ENCODE measurements around the gene RABGGTA. TPM values are rescaled to one million over a fixed set of nuclear protein-coding genes. Genes with fewer than 3 reads are reported as not detected.

RABGGTA gene
- total RNA-seq, 1 experiment from 2014 or later = 22.8 TPM

DNA sequence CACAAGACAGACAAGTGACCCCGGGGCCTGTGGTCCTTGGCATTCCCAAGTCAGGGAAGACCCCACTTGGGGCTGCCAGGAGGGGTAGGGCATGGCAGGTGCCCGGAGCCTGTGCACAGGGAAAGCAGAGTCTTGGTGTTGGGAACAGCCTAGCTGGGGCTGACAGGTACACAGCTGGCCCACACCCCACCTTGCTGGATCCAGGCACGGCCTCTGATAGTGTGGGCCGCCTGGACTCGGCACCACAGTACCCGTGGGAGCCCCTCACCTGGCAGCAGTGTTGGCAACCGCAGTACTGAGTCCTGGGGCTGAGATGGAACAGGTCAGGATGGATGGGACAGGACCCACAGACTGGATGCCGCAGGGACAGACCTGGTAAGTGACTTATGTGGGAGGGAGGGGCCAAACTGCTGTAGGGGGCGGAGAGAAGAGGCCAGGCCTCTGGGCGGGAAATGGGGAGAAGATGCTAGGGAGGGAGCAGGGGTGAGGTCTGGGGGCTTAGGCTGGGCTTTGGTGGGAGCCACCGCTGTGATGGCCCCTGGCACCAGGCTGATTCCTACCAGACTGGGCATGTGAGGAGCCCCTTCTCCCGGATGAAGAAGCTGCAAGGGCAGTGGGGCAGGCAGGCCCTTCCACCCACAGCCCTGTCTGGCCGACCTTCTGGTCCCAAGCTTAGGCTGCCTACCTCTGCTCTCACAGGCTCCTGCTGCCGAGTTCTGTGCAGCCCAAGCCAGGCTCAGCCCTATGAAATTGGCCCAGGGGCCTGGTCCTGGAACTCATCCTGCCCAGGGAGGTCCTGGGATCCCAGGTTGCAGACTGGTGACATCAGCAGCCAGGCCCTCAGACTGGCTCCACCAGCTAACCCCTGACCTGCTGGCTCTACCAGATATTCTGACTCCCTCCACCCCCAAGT is 8.3 kb downstream of the RABGGTA start, which contains the start of gene TGM1:
Gene TGM1 (minus strand): TSS at position 357 of the 913 bp plus-strand sequence. CDS start 825 bp downstream, outside the sequence.
- Histone ChIP-seq H3K4me3 (ENCODE audit: insufficient read depth, low read depth, low read length) (no peak within 1 kb of the TSS), H3K27me3 (ENCODE audit: control insufficient read depth, insufficient read depth, low read length) (no peaks in the 10 kb centered on the region), H3K36me3 (replicated peaks; ENCODE audit: control insufficient read depth, insufficient read depth, low read length) (peaks cover 2% of the 10 kb centered on the region; the same call in 1 of the 2 replicates)
- peak; percentile 84 for DNase-seq

DNA sequence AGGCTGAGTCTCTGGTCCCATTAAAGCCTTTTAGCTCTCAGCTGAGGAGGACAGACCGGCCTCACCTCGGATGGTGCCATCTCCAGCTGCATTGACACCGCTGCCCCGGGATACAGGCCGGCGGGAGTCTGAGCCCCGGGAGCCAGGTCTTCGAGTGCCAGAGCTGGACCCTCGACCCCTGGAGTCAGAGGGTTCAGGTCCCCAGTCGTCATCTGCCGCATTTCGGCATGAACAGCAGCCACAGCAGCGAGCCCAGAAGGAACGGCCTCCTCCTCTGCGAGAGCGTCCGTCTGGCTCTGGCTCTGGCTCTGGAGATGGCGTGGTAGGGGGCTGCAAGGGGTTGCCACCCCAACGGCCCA is 9.4 kb downstream of the RABGGTA start:
- no peak for DNase-seq
- Histone ChIP-seq H3K4me3 (ENCODE audit: insufficient read depth, low read depth, low read length) (no peak overlapping the region), H3K27me3 (ENCODE audit: control insufficient read depth, insufficient read depth, low read length) (no peaks in the 10 kb centered on the region), H3K36me3 (replicated peaks; ENCODE audit: control insufficient read depth, insufficient read depth, low read length) (no peaks in the 10 kb centered on the region)

DNA sequence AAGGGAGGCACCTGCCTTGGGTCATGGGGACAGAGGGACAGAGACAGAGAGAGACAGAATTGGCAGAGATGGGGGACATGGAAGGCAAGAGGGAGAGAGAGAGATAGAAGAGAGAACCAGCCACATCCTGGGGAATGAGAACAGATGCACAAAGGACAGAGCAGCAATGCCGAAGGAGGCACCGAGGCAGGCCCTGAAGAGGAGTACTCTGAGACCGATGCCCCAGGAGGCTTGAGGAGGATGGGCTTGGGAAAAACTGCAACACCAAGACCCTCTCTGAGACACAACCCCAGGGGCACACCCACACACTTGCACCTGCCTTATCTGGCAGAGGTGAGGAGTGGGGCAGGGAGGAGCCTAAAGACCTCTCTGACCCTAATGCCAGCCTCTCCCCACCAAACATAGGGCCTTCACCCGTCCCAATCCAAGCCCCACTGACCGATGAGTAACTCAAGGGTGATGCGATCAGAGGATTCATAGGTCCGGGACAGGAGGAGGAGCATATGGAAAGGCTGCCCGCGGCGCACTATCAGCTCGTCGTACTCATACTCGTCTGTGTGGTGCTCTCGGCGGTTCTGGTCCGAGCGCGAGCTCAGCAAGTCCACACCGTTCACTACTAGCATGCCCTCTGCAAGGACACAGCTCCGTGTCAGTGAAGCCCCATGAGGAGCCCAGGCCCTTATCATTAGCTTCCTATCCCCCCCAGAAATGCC is 10.0 kb downstream of the RABGGTA start:
- Histone ChIP-seq H3K36me3 (replicated peaks; ENCODE audit: control insufficient read depth, insufficient read depth, low read length) (no peaks in the 10 kb centered on the region), H3K27me3 (ENCODE audit: control insufficient read depth, insufficient read depth, low read length) (no peaks in the 10 kb centered on the region), H3K4me3 (ENCODE audit: insufficient read depth, low read depth, low read length) (no peak overlapping the region)
- DNase-seq = no peak

DNA sequence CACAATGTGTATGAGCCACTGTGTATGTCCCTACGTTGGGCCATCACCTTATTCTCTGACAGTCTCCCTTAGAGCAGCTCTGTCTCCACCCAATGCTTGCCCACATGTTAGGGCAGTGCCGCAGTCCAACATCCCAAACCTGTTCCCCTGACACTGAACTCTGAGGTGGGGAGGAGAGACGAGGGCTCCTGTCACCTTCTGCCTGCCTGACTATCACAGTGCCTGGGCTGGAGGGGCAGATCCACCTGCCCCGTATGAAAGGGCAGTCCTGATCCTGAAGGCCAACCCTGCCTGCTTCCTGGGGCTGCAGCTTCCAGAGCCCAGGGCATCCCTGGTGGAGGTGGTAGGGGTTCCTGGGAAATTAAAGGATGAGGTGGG is 10.6 kb downstream of the RABGGTA start:
- no peaks in the 10 kb centered on the region for H3K27me3 ChIP-seq (ENCODE audit: control insufficient read depth, insufficient read depth, low read length)
- no peaks in the 10 kb centered on the region for H3K36me3 ChIP-seq (replicated peaks; ENCODE audit: control insufficient read depth, insufficient read depth, low read length)
- H3K4me3 ChIP-seq (ENCODE audit: insufficient read depth, low read depth, low read length) = no peak overlapping the region
- DNase-seq = no peak

DNA sequence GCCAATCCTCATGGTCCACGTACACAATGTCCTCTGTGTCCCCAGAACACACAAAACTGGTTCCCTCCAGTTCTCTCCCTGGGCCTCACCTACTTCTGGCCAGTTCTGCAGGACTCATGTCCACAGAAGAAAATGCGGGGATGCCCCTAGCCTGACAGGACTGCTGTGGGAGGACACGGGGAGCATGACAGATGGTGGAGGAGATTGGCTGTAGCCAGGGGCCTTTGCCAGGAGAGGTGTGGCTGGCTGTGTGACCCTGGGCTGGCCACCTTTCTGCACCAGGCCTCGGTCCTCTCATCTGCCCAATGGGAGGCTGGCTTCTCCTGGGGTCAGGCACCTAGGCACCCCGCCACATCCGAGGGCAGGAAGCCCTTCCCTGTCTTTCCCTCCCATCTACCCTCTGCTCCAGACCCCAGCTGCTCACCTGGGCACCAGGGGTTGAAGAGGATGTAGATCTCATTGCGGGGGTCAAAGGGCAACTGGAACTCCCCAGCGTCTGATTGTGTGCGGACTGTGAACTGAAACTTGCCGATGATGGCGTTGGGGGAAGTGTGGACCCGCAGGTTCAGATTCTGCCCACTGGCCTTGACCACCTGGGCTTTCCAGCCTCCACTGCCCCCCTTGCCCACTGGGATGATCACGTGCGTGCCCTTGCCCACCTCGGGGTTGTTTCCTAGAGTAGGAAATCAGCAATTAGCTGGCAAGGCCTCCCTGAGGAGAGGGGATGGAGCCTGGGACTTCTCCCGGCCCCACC is 11.2 kb downstream of the RABGGTA start:
- Histone ChIP-seq H3K36me3 (replicated peaks; ENCODE audit: control insufficient read depth, insufficient read depth, low read length) (no peaks in the 10 kb centered on the region), H3K4me3 (ENCODE audit: insufficient read depth, low read depth, low read length) (no peak overlapping the region), H3K27me3 (ENCODE audit: control insufficient read depth, insufficient read depth, low read length) (no peaks in the 10 kb centered on the region)
- no peak for DNase-seq

DNA sequence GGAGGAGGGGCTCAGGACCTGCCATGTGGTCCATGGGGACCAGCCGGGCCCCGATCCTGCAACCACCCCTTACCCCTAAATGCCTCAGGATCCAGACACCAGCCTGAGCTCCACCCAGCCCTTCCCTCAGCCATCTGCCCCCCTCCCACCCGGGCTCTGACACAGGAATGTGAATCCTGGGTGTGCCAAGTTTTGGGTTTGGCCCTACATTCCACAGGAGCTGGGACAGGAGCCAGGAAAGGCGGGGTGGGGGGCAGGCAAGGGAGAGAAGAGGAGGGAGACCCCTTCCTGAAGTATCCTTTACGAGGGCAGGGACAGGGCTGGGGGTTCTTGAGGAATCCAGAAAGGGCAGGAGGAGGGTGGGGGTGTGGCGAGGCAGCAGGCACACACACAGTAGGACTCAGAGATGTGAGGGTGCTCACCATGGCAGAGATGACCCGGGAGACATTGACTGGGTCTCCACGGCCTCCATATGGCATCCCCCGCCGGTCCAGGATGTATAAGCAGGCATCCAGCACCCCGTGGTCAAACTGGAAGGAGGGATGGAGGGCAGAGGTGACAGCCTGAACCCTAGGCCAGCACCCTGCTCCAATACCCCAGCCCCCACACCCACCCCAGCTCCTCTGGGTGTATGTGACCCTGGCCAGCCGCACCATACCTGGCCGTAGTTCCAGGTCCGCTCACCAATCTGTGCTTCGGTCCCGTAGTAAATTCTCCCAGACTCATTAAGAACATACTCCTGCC is 11.9 kb downstream of the RABGGTA start:
- H3K4me3 ChIP-seq (ENCODE audit: insufficient read depth, low read depth, low read length) = no peak overlapping the region
- no peak for DNase-seq
- H3K27me3 ChIP-seq (ENCODE audit: control insufficient read depth, insufficient read depth, low read length) = no peaks in the 10 kb centered on the region
- no peaks in the 10 kb centered on the region for H3K36me3 ChIP-seq (replicated peaks; ENCODE audit: control insufficient read depth, insufficient read depth, low read length)

DNA sequence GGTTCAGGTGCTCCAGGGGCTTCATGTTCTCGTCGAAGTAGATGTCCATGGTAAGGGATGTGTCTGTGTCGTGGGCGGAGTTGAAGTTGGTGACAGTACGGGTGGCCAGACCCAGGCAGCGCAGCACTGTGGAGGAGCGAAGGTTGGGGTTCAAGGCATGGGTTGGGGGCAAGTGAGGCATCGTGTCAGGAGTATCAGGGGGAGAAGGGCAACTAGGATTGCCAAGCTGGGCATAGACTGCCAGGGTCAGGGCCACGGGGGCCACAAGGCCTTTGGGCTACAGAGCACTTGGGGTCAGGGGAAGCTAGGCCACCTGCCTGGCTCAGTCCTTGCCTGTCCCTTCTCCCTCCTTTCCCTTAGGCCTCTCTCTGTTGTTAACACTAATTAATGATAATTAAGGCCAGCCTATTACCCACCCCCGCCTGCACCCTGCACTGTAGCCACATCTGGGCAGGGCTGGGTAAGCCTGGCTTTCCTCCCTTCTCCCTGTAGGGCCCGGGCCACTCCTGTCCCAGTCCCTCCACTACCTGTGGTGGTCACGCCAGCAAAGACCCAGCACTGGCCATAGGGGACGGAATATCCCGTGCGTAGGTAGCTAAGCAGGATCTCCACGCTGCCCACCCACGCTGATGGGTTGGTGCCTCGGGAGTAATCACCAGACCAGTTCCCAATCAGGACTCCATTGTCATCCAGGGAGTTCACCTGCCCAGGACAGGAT is 12.7 kb downstream of the RABGGTA start:
- Histone ChIP-seq H3K36me3 (replicated peaks; ENCODE audit: control insufficient read depth, insufficient read depth, low read length) (no peaks in the 10 kb centered on the region), H3K27me3 (ENCODE audit: control insufficient read depth, insufficient read depth, low read length) (no peaks in the 10 kb centered on the region), H3K4me3 (ENCODE audit: insufficient read depth, low read depth, low read length) (no peak overlapping the region)
- DNase-seq = no peak

DNA sequence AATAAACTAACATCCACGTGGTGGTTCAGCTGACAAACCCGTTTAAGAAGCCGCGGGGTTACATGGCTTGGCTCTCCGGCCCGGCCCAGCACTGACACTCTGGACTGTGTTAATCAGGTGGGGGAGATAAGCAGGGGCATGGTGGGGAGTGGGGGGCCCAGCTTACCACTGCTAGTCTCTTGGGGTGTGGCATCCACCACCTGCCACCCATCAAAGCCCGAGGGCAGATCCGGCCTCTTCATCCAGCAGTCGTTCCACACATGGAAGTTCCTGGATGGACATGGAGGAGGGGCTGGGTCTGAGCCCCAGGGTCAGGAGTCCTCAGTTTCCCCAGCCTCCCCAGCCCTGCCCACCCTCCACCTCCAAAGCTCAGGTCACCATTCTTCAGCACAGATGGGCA is 13.3 kb downstream of the RABGGTA start:
- H3K27me3 ChIP-seq (ENCODE audit: control insufficient read depth, insufficient read depth, low read length) = no peaks in the 10 kb centered on the region
- no peak overlapping the region for H3K4me3 ChIP-seq (ENCODE audit: insufficient read depth, low read depth, low read length)
- DNase-seq = no peak
- no peaks in the 10 kb centered on the region for H3K36me3 ChIP-seq (replicated peaks; ENCODE audit: control insufficient read depth, insufficient read depth, low read length)

DNA sequence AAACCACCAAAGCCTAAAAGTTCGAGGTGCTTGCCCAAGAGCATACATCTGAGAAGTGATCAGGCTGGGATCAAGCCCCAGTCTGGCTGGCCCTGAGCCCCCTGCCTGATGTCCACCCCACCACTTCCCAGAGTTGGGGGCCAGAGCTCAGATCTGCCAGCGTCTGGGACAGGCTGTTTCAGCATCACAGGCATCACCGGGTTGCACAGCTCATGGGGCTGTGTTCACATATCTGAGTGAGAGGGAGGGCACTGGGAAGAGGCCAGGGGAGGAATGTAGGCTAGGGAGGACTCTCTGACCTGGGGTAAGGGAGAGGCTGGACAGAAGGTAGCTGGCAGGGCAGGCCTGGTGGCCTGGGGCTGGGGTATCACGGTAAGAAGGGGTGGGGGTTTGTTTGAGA is 14.4 kb downstream of the RABGGTA start:
- Histone ChIP-seq H3K36me3 (replicated peaks; ENCODE audit: control insufficient read depth, insufficient read depth, low read length) (no peaks in the 10 kb centered on the region), H3K27me3 (ENCODE audit: control insufficient read depth, insufficient read depth, low read length) (no peaks in the 10 kb centered on the region), H3K4me3 (ENCODE audit: insufficient read depth, low read depth, low read length) (no peak overlapping the region)
- no peak for DNase-seq

DNA sequence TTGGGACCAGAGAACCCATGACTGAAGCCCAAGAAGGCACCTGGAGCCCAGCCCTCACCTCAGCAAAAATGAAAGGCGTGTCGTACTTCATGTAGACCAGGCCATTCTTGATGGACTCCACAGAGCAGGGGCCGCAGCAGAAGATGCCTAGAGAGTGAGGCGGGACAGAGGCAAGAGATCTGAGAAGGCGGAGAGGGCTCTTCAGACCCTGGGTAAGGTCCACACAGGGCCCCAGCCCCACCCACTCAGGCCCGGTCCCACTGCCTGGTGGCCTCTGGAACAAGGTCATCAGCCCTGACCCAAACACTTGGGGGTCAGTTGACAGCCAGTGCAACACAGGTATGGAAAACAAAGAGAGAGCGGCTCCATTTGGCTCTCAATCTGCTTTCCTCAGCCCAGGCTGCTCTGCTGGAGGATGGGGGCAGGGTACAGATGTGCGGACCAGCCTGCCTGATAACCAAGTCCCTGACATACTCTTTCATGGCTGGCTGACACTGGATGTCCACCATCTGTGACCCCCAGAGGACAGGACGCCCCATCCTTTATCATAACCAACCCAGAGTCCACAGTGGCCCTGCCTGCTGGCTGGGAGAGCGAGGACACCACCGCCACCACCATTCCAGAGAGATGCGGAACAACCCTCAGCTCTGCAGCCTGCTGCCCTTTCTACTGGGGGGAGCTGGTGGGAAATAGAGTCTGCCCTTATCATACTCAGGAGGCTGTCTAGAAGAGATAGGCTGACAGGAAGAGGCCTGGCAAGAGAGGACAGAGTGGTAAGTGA is 15.3 kb downstream of the RABGGTA start:
- Histone ChIP-seq H3K4me3 (ENCODE audit: insufficient read depth, low read depth, low read length) (no peak overlapping the region), H3K27me3 (ENCODE audit: control insufficient read depth, insufficient read depth, low read length) (no peaks in the 10 kb centered on the region), H3K36me3 (replicated peaks; ENCODE audit: control insufficient read depth, insufficient read depth, low read length) (no peaks in the 10 kb centered on the region)
- DNase-seq = no peak

DNA sequence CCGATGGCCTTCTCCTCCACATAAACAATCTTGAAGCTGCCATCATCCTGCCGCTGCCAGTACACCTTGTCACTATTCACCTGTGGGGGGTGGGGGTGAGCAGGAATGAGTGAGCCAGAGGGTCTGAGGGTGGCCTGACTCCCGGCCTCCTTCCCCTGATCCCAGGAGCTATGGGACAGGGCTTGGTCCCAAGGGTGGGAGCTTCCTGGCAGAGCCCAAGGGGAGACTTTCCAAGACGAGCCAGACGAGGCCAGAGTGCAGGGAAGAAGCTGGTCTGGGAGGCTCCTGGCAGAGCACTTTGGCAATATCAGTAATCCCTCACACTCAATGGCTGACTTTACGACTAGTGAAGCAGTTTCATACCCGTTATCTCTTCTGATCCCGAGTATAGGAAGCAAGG is 16.0 kb downstream of the RABGGTA start:
- no peak for DNase-seq
- Histone ChIP-seq H3K36me3 (replicated peaks; ENCODE audit: control insufficient read depth, insufficient read depth, low read length) (no peaks in the 10 kb centered on the region), H3K27me3 (ENCODE audit: control insufficient read depth, insufficient read depth, low read length) (no peaks in the 10 kb centered on the region), H3K4me3 (ENCODE audit: insufficient read depth, low read depth, low read length) (no peak overlapping the region)

DNA sequence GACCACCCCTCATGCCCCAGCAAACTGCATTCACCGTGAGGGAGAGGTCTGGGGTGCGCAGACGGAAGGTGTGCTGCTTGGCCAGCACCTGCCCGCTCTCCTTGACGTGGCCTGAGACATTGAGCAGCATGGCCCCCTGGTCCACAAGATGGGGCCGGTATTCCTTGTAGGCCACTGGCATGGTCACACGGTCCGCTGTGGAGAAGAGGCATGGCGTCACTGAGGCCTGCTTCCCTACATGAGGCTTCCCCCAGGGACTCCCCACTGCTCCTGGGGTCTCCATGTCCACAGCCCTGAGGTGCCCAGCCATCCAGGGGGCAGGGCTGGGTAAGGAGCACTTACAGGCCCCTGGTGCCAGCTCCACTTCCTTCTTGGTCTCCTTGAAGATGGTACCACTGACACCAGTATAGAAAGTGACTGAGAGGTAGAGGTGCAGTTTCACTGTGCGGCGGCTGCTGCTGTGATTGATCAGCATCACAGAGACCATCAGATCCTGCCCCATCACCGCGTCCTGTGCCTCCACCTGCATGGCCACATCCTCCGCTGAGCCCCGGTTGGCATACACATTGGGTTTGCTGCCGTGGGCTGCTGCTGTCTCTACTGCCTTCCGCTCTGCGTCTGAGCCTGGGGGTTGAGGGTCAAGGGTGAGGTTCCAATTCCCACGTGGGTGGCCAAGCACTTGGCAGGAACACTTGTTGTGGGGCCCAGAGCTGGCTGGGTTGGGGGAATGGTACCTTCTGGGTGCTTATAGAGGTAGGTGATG is 16.6 kb downstream of the RABGGTA start:
- Histone ChIP-seq H3K27me3 (ENCODE audit: control insufficient read depth, insufficient read depth, low read length) (no peaks in the 10 kb centered on the region), H3K36me3 (replicated peaks; ENCODE audit: control insufficient read depth, insufficient read depth, low read length) (no peaks in the 10 kb centered on the region), H3K4me3 (ENCODE audit: insufficient read depth, low read depth, low read length) (no peak overlapping the region)
- DNase-seq = no peak
